Measurements from ENCODE around the gene HAND2.

The HAND2 gene

DNA sequence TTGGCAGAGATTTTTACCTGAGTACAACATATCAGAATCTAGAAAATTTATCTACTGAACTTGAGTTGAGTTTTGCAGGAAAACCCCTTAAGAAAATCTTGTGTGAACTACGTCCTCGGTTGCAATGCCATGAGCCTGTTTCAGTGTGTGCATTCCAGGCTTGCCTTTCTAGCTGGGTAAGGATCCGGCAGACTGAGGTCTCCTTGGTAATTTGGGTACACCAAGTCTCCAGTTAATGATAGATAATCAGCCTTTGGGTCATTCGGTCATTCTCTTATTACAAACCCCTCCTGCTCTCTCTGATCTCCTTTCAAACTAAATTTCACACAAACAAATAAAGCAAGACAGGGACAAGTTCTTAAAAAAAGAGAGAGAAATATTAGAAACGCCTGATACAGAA lies 5.9 kb upstream of the HAND2 start:
- DNase-seq: no peak

DNA sequence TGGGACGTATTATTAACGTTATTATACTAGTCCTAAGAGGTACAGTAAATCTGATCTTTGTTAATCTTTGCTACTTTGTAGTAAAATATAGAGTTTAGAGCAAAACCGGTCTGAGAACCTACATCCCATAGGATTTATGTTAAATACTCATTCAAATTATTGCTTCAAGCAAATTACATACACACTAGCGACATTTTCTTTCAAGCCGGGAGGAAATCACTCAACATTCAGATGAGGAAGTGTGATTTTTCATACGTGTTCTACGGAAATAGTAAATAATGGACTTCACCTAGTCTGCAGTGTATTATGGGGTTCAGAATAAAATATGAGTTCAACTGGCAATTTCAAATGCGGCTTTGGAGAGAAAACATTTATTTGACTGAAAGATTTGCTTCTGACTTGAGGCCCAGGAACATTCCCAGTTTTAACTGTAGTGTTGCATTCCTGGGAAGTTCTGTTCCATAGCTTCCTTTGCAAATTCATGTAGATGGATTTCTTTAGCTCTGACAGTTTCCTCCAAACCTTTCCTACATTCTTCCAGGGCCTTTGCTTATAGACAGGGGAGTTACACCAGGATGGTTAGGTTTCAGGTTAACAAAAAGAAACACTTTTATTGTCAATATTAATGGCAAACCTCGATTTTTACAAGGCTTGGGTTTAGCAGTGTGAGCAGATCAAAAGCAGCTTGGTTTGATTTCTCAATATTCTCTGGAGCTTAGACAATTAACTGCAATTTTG lies 5.3 kb upstream of the HAND2 start:
- DNase-seq: no peak

DNA sequence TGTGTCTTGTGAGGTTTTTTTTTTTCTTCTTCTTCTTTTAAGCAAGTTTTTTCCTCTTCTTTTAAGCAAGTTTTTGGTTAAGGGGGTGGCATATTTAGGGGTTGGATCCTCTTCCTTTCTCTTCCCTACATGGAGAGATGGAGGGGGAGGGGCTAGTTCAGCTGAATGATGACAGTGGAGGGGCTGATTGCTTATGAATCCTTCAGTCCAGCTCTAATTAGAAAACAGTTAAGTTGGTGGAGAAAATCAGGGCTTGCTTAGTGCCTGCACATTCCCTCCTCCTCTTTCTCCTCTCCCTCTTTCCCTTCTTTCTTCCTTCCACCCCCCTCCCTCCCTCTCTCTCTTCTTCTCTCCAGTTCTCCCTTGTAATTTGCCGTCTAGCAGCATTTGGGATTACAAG lies 4.4 kb upstream of the HAND2 start:
- no peak for DNase-seq

DNA sequence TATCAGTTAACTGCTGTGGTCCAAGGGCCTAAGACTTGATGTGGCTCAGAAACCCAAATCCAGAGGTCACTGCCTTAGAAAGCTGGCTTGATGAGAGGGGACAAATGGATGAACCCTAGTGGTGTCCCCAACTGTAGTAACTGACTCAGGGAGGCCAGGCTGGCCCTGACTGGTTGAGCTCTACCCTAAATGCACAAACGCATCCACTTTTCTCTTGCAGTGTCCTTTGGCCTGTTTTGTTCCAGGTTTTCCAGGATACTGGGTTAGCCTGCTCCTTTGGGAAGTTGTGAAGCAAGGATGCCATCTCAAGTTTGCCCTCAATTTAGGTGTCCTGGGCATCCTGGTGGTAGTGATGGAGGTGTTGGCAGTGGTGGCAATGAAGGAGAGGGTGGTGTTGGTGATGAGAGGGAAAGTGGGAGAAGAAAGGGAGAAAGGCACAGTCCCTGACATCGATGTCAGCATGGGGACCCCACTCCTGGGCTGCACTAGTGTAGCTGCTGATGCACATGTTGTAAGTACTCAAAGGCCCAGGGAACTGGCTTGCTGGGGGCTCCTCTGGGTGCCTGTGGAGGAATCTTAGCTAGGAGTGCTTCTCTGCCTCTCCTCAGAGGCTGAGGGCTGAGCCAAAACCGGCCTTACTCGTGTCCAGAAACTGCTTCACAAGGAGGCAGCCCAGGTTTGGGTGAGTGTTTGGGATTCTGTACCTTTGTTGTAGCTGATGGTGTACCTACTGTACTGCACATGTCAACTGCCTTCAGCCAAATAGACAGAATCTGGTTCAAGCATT lies 2.9 kb upstream of the HAND2 start:
- no peak for DNase-seq

DNA sequence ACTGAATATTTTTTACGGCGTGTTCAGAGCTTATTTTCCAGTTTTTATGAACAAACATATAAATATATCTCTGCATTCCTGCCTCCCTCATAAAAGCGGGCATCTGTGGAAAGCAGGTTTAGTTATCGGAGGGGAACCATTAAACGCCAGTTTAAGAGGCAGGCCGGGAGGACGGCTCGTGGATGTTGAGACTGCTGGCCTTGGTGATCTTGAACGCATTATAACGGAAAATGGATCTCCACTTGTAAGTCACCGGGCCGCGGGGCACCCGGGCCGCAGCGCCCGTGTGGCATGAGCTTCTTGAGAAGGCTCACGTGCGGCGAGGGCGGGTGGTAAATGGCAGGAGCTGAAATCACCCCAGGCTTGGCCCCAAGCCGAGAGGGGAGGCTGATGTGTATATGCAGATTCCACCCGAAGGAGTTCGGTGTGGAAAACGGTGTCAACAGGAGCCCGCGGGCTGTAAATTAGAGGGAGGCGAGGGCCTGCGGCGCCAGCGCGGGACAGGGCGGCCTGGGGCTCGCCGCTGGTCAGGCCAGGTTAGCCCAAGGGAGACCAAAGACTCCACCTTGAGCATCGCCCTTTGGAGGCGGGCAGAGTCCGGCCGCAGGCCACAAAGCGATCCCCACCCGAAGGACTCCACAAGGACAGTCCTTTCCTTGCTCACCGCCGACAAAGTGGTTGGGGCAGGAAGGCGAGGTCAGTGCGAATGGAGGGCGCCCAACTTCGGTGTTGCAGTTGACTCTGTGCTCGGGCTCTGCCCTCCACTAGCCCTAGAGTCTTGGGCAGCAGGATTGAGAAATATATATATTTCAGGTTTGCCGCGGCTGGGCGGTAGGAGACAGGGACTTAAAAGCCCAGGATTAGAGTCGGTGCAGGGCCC lies 1.3 kb upstream of the HAND2 start:
- no peak for DNase-seq

DNA sequence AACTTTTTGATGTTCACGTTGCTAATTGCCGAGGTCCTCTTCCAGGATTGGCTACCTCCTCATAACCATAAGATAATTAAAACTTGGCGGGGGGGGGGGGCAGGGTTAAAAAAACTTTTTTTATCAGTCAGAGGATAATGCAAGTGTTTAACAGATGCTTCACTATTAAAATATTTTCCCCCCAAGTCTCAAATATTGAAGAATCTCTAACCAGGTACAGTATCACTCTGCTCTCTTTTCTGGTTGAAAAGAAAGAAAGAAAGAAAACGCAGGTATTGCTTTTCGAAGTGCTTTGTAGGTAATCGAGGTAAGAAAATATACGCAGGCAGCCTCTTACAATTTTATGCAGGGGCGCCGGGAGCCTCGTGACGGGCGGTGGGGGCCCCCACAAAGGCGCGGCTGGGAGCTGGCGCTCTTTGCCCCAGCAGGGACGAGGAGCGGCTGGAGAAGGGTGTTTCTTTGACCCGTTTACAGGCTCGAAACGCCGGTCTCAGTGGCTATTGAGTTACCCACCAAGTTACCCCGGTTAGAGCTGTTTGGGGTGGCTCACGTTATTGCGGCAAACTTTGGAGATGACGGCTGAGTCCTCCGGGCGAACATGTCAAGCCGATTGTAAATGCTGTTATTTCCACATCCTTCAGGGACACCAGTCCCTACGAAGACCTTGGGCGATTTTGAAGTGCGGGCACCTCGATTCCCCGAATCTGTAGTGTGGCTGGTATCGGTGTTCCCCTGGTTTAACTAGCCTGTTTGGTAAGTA lies 477 bp upstream of the HAND2 start:
- no peak for DNase-seq

DNA sequence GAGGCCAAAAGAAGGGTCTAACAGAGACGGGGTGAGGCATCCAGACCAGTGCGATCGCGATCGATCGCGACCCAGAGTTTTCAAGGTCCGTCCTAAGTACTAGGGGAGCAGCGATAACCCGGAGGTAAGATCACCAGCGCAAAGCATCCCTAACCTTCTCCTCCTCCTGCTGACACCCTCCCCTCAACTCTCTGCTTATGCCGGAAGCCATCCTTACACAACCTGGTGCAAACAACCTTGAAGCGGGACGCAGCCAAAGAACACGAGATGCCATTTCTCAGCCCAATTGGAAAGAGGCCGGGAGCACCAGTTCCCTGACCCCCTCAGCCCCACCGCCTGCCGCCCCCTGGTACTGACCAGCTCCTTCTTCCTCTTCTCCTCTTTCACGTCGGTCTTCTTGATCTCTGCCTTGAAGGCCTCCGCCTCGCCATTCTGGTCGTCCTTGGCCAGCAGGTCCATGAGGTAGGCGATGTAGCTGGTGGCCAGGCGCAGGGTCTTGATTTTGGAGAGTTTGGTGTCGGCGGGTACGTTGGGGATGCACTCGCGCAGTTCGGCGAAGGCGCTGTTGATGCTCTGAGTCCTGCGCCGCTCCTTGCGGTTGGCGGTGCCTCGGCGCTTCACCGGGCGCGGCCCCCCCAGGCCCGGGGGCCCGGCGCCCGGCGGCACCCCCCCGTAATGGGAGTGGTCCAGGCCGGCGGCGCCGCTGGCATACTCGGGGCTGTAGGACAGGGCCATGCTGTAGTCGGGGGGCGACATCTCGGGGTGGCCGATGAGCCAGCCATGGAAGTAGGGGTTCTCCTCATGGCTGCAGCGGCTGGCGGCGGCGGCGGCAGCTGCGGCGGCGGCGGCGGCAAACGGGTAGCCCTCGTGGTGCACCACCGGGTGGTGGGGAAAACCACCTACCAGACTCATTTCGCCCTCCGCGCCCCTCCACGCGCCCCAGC lies 1.4 kb downstream of the HAND2 start:
- DNase-seq: no peak

DNA sequence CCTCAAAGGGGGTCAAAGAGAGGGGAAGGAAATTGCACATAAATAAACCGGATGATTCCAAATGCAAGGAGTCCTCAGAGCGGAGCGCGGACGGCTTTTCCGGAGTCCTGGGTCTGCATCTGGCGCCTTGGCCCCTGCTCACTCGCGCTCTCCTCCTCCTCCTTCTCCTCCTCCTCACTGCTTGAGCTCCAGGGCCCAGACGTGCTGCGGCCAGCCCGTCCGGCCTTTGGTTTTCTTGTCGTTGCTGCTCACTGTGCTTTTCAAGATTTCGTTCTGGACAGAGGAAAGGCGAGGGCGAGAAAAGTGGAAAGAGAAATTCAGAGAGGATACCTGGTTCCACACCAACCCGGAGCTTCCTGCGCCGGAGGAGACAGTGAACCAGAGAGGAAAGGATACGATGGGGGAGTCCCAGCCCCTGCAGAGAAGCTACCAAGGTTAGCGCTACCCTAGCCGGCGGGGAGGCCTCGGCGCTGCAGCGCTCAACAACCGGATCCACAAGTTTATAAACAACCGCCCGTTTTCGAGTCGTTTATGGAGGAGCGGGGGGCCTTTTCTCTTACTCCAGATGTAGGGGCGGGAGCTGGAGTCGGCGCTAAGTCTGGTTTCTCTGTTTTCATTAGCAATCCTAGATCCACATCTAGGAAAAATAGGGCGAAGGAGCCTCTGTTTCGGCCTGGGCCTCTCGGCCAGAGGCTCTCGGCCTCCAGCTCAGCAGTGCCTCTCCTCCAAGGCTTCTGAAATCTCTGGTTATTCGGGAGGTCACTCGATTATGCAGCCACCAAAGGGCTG lies 2.7 kb downstream of the HAND2 start:
- DNase-seq: no peak

DNA sequence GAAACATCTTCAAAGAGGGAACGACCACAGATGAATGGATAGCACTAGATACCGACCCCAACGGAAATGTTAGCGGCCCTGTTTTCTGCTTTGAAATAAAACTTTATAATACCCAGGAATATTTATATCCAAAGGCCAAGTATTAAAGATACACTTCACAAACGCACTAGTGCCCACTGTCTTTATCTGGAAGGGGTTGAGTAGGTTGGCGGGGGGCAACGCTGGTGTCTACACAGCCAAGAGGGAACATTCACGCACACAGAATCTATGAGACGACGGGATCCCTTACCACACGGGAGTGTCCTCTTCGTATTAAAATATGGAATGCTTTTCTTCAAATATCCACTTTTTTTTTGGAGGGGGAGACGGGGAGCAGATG lies 3.3 kb downstream of the HAND2 start:
- DNase-seq: no peak

DNA sequence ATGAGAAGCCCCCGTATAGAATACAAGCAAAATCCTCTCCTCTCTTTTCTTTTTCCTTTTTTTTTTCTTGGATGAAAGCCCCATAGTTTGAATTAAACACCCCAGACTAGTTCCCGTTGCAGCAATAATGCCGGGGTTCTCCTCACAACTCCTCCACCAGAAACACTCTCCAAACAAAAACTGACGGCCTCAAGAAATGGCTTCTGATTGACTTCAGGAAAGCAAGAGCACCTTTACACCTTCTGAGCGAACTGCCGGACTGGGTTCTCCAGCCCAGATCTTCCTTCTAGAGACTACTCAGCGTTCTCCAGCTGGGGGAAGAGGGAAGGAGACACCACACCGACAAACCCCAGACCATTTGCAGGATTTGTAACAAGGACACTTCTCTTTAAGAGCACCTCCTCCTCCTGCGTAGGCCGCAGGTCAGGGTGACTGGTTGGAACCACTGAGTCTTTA lies 4.0 kb downstream of the HAND2 start:
- DNase-seq: no peak

DNA sequence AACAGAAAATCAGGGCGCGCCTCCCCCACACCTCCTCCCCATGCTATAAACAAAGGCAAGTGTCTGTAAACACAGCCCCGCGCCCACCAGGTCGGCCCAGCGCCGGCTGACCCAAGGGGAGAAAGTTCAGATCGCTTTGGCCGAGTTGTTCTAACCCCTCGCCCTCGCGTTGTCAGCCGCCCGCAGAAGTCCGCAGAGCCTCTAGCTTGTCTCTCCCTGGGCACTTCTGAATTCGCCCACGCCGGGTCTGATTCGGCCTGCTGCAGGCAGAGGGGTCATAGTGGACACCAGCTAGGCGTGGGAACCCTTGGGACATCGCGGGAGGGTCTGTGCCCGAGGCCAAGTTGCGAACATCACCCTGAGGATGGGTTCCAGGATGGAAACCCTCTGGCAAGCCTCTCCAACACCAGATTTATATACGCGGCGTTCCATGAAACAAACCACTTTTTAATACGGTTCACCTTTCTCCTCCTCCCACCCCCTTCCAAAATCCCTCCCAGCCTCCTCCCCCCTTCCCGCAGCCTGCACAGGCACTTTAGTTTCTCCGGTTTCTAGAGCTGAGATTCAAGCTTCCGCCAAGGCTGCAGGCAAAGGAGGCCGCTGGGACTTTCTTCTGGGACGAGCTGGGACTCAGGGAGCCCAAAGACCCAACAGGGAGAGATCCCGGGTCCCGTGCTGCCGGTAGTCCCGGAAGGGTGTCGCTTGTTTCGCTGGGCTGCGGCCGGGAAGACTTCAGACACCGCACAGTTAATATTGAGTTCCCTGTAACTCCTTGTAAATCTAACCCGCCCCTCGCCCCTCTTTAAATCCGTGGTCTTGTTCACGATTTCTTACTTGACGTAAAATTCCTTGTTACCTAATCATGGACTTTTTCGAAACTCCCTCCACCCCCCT lies 4.7 kb downstream of the HAND2 start:
- no peak for DNase-seq

DNA sequence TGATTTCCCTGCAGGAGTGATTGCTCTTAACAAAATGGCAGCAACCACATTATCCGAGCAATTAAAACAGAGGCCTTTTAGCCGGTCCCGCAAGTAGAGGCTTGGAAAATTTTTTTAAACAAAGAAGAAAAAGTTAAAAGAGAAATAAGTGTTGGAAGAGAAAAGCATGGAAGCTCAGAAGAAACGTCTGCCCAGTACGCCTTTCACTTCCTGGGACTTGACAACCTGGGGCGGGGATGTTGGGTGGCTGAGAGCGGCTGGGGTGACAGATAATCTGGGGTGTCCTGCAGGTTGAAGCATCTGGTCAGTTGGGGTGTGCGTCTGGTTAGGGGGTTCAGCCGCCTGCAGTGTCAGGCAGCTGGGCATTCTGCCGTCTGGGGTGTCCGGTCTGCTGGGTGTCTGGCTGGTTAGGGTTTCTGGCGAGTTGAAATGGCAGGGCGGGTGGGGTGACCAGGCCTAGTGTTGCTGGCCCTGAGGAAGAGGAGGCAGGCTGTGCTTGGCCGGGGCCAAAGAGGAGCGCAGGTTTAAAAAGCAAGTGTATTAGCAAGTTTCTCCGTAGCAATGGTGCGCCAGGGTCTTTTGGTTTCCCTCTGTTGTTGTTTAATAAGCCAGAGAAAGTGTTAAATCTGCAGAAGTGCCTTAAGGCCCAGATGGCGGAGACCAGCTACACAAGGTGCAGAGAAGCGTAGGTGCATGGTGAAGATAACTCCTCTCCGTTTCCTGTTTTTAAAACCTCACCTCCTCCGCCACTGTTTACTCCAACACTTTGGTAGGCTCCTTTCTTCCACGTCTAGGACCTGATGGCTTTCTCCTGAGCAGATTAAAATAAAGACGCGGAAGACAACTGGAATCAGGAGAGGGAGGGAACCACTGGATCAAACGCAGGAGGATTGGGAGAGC lies 5.6 kb downstream of the HAND2 start:
- DNase-seq: no peak

DNA sequence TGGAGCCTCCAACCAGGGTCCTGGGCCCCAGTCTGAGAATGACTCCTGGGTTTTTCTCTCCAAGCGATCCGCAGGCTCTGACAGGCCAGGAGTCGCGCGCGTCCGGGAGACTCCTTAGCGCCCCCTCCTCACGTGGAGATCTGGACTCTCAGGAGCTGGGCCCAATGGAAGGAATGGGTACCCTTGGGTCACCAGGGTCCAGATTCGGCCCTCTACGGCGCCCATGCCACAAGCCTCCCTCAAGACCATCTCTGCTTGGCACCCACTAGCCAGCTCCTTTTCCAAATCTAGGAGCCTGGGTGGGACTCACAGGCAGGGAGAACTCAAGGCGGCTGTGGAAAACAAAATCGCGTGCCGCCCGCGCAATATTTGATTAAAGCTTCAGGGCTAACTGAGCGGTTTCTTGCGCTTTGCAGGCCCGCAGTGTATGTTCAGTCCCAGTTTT lies 7.1 kb downstream of the HAND2 start:
- DNase-seq: no peak

DNA sequence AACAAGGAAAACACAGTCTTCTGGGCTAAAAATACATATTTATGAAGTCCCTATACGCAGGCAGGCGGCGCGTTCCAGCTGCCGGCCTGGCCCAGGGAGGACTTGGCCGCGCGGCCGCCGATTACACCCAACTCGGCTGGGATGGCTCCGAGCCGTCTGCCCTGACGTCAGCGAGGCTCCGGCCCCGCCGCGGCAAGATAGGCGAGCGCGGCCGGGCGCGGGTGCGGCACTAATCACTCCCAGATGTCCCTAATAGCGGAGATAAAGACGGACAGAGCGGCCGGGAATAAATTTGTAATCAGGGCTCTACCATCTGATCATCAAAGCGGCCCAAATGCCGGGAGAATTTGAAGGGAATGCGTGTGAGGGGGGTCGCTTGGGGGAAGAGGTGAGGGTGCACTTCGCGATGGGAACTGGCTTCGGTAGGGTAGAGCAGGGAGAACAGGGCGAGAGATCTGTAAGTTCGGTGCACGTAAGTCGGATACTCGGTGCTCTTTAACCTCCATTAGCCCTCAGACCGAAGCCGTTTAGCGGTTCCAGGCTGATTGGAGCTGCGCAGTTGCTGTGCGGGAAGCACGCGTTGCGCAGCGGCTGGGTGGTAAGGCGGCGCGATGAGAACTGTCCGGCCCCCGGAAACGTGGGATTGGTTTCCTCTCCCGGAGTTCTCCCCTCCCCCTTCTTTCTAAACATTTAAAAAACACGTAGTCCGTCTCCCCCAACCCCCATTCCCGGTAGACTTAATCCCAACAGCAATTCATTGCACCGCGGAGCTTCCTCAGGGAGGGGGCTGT lies 7.7 kb downstream of the HAND2 start:
- no peak for DNase-seq

DNA sequence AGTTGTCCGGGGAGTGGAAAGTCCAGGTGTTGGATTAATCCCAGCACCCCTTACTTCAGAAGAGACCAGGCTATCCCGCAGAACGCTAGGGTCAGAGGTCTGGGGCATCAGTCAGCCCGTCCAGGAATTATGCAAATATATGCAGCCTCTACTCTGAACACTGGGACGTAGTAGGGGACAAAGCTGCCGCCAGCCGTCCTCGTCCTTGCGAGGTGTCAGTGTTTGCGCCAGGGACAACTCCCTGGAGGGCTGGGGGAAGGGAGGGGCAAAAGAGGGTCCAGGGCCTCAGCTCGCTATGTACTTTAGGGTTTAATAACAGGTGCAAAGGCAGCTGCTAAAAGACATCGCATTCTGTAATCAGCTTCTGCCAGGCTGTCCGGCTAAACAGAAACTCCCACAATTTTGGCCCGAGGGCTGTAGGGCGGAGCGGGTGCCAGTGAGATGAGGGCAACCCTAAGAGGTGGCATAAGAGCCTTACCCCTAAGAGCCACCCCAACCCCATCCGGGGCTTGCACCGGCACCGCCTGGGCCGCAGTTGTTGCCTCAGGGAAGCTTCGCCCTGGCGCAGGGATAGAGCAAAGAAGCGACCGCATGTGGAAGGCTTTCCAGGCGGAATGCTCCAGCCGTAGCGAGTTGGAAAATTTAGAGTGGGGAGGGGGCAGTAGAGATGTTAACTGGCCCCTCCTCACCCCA lies 8.4 kb downstream of the HAND2 start:
- no peak for DNase-seq

DNA sequence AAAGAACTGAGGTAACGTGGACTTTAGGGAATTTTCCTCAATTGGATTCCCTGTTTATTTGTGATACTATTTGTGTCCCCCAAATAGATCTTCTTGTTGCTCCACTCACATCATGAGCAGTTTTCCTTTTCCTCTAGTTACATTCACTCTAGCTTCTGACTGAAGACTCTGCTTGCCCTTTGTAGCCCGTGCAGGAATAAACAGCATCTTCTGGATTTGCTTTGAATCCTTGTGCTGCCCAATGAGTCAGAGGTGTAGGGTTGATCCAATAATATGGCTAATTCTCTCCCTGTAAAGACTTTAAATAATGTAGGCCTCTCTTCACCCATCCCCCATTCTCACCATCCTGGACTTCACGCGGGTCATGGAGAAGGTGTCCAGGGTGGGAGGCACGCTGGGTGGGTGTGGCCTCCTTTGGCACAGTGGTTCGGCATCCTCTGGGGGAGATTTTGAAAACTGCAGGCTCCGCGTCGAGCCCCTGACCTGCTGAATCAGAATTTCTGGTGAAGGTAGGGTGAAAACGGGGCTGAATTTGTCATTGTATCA lies 9.0 kb downstream of the HAND2 start:
- no peak for DNase-seq
